K562 (cell line): ENCODE results near the gene PFN3. TPM values are rescaled to one million over a fixed set of nuclear protein-coding genes. Genes with fewer than 3 reads are reported as not detected.
A peak's percentile ranks its signal among the peaks of the same experiment; 100 is the strongest.

Experiments
- CHD4 ChIP-seq: fragments of 200-600 bp; sonication (generic); IDR thresholded peaks from 3 replicates; pipeline ENCODE4 v1.6.1; 2012; ENCODE audit warnings: low read depth, mild to moderate bottlenecking, mixed read lengths, low read length, inconsistent platforms; ENCODE audit not compliant: insufficient read depth, insufficient replicate concordance, poor library complexity, severe bottlenecking
- FOXJ2 ChIP-seq: fragments of 200-800 bp; sonication (Bioruptor generic); IDR thresholded peaks from 2 replicates; pipeline ENCODE4 v1.6.1; 2016; ENCODE audit warnings: missing genetic modification characterization, missing compliant biosample characterization
- HIVEP1 ChIP-seq: fragments of 250-450 bp; sonication (Bioruptor Pico); IDR thresholded peaks from 2 replicates; pipeline ENCODE4 v1.4.0; 2020; ENCODE audit warnings: mild to moderate bottlenecking
- HMG20A ChIP-seq: fragments of 450-650 bp; formaldehyde crosslinking; conservative IDR thresholded peaks from 2 replicates; pipeline ENCODE4 v1.4.0; 2020; ENCODE audit warnings: mild to moderate bottlenecking, mixed read lengths
- HNRNPH1 ChIP-seq: fragments of 200-400 bp; formaldehyde crosslinking; optimal IDR thresholded peaks from 2 replicates; pipeline ENCODE3; 2017; ENCODE audit warnings: low read depth, mild to moderate bottlenecking, low read length, moderate library complexity
- MBD2 ChIP-seq: sonication (generic); IDR thresholded peaks from 2 replicates; pipeline ENCODE4 v1.6.1; 2016; ENCODE audit warnings: low read depth, borderline replicate concordance
- POLR2H ChIP-seq: IDR thresholded peaks from 2 replicates; pipeline ENCODE4 v1.6.1; 2016; ENCODE audit warnings: missing genetic modification characterization, low read depth, mild to moderate bottlenecking, control low read depth, missing compliant biosample characterization, moderate library complexity
- POLR3G ChIP-seq: IDR thresholded peaks from 2 replicates; pipeline ENCODE4 v1.6.1; 2011; ENCODE audit not compliant: insufficient read length, insufficient replicate concordance; ENCODE audit errors: extremely low read depth
- RBM25 ChIP-seq: fragments of 200-400 bp; formaldehyde crosslinking; IDR thresholded peaks from 2 replicates; pipeline ENCODE4 v1.6.1; 2018; ENCODE audit warnings: low read length, low read depth, moderate library complexity; ENCODE audit not compliant: severe bottlenecking
- SREBF1 ChIP-seq: fragments of 150-350 bp; IDR thresholded peaks from 2 replicates; pipeline ENCODE4 v1.6.1; 2014; ENCODE audit warnings: antibody characterized with exemption, low read depth, low read length, borderline replicate concordance
- XRCC5 ChIP-seq: fragments of 200-400 bp; formaldehyde crosslinking; IDR thresholded peaks from 2 replicates; pipeline ENCODE4 v1.6.1; 2017; ENCODE audit warnings: low read depth, mild to moderate bottlenecking, low read length
- ZNF134 ChIP-seq: fragments of 250-450 bp; sonication (Bioruptor Pico); conservative IDR thresholded peaks from 2 replicates; pipeline ENCODE4 v1.4.0; 2020
- ZNF217 ChIP-seq: sonication (generic); formaldehyde crosslinking; IDR thresholded peaks from 2 replicates; pipeline ENCODE4 v1.8.0; 2022; ENCODE audit warnings: mild to moderate bottlenecking, missing genetic modification reagents
- ZNF324 ChIP-seq: fragments of 250-450 bp; sonication (Bioruptor Pico); IDR thresholded peaks from 2 replicates; pipeline ENCODE4 v1.4.0; 2020; ENCODE audit warnings: mild to moderate bottlenecking
- ZNF57 ChIP-seq: fragments of 450-650 bp; formaldehyde crosslinking; IDR thresholded peaks from 2 replicates; pipeline ENCODE4 v1.4.0; 2020; ENCODE audit warnings: mild to moderate bottlenecking, moderate library complexity
- ZNF77 ChIP-seq: fragments of 250-450 bp; sonication (Bioruptor Pico); IDR thresholded peaks from 2 replicates; pipeline ENCODE4 v1.5.0; 2020
- polyA plus RNA-seq, 8 experiments: library from polyadenylated mRNA; depleted of rRNA in 4 of 8; stranded (reverse) in 5 of 8; unstranded in 3 of 8; fragments of >200 nt; fragmentation: Nextera tagmentation in 2 of 8; fragmentation: Illumina TruSeq in 1 of 8; extraction: Ambion mirVana in 2 of 8; extraction: Trizol in 1 of 8; gene quantifications; 2 replicates each; pipeline versions ENCODE4 v1.2.1 to v1.2.3, GENCODE V29; 2011 to 2014; ENCODE audit warnings: inconsistent platforms in 1 of 8, missing spikeins in 1 of 8
- total RNA-seq, 7 experiments: library from RNA; depleted of rRNA in 6 of 7; stranded (reverse); fragments of >200 nt in 6 of 7; fragmentation: Illumina TruSeq in 2 of 7; extraction: Trizol in 2 of 7; gene quantifications; 2 replicates each; pipeline versions ENCODE4 v1.2.1 to v1.2.3, GENCODE V29; 2011 to 2021; ENCODE audit warnings: low replicate concordance in 1 of 7
- TF ChIP-seq, protein P1 (sequence below): fragments of 450-650 bp; IDR thresholded peaks from 2 replicates; pipeline ENCODE4 v1.6.1; 2016; ENCODE audit warnings: borderline replicate concordance
- TF ChIP-seq, protein P2 (sequence below): sonication (generic); formaldehyde crosslinking; IDR thresholded peaks from 2 replicates; pipeline ENCODE4 v1.4.0; 2020; ENCODE audit warnings: mild to moderate bottlenecking, missing genetic modification reagents
- TF ChIP-seq, protein P3 (sequence below): fragments of 450-650 bp; formaldehyde crosslinking; IDR thresholded peaks from 2 replicates; pipeline ENCODE4 v1.4.0; 2022; ENCODE audit warnings: mild to moderate bottlenecking, moderate library complexity
- TF ChIP-seq, protein P4 (sequence below): sonication (generic); formaldehyde crosslinking; IDR thresholded peaks from 2 replicates; pipeline ENCODE4 v1.8.0; 2022; ENCODE audit warnings: mild to moderate bottlenecking, missing genetic modification reagents

Gene PFN3
- total and polyA plus RNA-seq, 9 of the 15 experiments (the other 6 are each of a cell fraction or from before 2014, with no cell fraction given) = not detected

DNA sequence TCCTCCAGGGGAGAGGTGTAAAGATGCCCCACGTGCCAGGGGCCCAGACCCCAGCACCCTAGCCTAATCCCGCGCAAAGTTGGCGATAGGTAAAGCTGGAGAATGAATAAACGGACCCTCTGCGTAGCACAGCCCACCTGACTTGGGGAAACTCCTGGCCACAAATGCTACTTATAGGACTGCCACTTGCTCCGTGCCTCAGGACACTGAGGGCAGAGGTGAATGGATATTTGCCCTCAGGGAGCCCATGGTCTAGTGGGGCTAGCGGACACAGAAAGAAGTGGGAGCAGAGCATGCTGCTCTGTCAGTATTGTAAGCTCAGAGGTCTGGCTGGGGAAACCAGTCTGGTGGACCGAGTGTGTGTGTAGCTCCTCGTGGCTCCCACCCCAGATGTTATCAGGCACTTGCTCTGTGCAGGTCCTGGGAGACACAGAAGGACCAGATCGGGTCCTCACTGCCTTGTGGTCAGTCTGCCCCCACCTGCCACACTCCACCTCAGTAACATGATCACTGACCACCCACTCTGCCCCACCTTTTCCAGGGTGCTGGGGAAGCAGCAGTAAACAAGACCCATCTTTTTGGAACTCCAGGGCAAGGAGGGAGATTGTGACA is 26.9 kb upstream of the PFN3 start (continued):
- TF ChIP-seq HNRNPH1 (no peak), HMG20A (no peak), ZNF217 (CRISPR knock-in tag) (no peak), HIVEP1 (CRISPR knock-in tag) (no peak), POLR3G (no peak), ZNF324 (CRISPR knock-in tag) (no peak), ZNF77 (CRISPR knock-in tag) (no peak), MBD2 (no peak), SREBF1 (no peak), ZNF57 (no peak), FOXJ2 (tag) (no peak), CHD4 (no peak), XRCC5 (no peak), POLR2H (tag) (no peak), RBM25 (no peak), ZNF134 (no peak)
- TF ChIP-seq, protein P1, sequence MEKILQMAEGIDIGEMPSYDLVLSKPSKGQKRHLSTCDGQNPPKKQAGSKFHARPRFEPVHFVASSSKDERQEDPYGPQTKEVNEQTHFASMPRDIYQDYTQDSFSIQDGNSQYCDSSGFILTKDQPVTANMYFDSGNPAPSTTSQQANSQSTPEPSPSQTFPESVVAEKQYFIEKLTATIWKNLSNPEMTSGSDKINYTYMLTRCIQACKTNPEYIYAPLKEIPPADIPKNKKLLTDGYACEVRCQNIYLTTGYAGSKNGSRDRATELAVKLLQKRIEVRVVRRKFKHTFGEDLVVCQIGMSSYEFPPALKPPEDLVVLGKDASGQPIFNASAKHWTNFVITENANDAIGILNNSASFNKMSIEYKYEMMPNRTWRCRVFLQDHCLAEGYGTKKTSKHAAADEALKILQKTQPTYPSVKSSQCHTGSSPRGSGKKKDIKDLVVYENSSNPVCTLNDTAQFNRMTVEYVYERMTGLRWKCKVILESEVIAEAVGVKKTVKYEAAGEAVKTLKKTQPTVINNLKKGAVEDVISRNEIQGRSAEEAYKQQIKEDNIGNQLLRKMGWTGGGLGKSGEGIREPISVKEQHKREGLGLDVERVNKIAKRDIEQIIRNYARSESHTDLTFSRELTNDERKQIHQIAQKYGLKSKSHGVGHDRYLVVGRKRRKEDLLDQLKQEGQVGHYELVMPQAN = peak; percentile 66
- TF ChIP-seq, protein P2, sequence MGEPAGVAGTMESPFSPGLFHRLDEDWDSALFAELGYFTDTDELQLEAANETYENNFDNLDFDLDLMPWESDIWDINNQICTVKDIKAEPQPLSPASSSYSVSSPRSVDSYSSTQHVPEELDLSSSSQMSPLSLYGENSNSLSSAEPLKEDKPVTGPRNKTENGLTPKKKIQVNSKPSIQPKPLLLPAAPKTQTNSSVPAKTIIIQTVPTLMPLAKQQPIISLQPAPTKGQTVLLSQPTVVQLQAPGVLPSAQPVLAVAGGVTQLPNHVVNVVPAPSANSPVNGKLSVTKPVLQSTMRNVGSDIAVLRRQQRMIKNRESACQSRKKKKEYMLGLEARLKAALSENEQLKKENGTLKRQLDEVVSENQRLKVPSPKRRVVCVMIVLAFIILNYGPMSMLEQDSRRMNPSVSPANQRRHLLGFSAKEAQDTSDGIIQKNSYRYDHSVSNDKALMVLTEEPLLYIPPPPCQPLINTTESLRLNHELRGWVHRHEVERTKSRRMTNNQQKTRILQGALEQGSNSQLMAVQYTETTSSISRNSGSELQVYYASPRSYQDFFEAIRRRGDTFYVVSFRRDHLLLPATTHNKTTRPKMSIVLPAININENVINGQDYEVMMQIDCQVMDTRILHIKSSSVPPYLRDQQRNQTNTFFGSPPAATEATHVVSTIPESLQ = no peak; the same call in 1 of the 2 replicates
- TF ChIP-seq, protein P3, sequence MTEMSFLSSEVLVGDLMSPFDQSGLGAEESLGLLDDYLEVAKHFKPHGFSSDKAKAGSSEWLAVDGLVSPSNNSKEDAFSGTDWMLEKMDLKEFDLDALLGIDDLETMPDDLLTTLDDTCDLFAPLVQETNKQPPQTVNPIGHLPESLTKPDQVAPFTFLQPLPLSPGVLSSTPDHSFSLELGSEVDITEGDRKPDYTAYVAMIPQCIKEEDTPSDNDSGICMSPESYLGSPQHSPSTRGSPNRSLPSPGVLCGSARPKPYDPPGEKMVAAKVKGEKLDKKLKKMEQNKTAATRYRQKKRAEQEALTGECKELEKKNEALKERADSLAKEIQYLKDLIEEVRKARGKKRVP (CRISPR knock-in tag) = no peak
- TF ChIP-seq, protein P4, sequence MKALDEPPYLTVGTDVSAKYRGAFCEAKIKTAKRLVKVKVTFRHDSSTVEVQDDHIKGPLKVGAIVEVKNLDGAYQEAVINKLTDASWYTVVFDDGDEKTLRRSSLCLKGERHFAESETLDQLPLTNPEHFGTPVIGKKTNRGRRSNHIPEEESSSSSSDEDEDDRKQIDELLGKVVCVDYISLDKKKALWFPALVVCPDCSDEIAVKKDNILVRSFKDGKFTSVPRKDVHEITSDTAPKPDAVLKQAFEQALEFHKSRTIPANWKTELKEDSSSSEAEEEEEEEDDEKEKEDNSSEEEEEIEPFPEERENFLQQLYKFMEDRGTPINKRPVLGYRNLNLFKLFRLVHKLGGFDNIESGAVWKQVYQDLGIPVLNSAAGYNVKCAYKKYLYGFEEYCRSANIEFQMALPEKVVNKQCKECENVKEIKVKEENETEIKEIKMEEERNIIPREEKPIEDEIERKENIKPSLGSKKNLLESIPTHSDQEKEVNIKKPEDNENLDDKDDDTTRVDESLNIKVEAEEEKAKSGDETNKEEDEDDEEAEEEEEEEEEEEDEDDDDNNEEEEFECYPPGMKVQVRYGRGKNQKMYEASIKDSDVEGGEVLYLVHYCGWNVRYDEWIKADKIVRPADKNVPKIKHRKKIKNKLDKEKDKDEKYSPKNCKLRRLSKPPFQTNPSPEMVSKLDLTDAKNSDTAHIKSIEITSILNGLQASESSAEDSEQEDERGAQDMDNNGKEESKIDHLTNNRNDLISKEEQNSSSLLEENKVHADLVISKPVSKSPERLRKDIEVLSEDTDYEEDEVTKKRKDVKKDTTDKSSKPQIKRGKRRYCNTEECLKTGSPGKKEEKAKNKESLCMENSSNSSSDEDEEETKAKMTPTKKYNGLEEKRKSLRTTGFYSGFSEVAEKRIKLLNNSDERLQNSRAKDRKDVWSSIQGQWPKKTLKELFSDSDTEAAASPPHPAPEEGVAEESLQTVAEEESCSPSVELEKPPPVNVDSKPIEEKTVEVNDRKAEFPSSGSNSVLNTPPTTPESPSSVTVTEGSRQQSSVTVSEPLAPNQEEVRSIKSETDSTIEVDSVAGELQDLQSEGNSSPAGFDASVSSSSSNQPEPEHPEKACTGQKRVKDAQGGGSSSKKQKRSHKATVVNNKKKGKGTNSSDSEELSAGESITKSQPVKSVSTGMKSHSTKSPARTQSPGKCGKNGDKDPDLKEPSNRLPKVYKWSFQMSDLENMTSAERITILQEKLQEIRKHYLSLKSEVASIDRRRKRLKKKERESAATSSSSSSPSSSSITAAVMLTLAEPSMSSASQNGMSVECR (CRISPR knock-in tag) = peak; percentile 65; the same call in 1 of the 2 replicates
